Measurements from ENCODE around the gene ADGRV1. TPM values are rescaled to one million over a fixed set of nuclear protein-coding genes. Genes with fewer than 3 reads are reported as not detected.
A peak's percentile ranks its signal among the peaks of the same experiment; 100 is the strongest.

ADGRV1 gene
- total and polyA plus RNA-seq, 9 of the 15 experiments (the other 6 are each of a cell fraction or from before 2014, with no cell fraction given): 21.7 to 156 (median 58.2) TPM

- ChIA-PET POLR2A (interaction anchor here (1.1 kb wide), 1 partner anchor 10 kb away, joined by 3 read pairs; no protein-coding TSS in a partner anchor), CTCF (ENCODE audit: low intra/inter-chr PET ratio) (interaction anchor here (0.7 kb wide), 1 partner anchor 255 kb away, joined by 5 read pairs; no protein-coding TSS in a partner anchor)
- no peaks in the 10 kb centered on the region for H3K9me3 ChIP-seq (replicated peaks; ENCODE audit: control insufficient read depth, insufficient read depth, low read depth, low read length)
- 100% methylated on average over 1 of the region's 1 CpG for WGBS (ENCODE audit: insufficient coverage, low coverage, missing lambda C conversion rate)
- ATAC-seq (no peak), DNase-seq (ENCODE audit: extremely low read depth in 1 of 4, low spot score in 3 of 4) (no peak), FAIRE-seq (no peak)
- no peak overlapping the region for H3K27ac ChIP-seq (ENCODE audit: extremely low read depth, low read depth, low read length)
- no peaks in the 10 kb centered on the region for H3K4me1 ChIP-seq (replicated peaks in 1 of 2; ENCODE audit: control insufficient read depth in 2 of 2, insufficient read depth in 2 of 2, low read length in 2 of 2)
- no peak overlapping the region for H3K4me3 ChIP-seq
- H4K20me1 ChIP-seq (replicated peaks; ENCODE audit: control insufficient read depth, insufficient read depth, low read length): no peaks in the 10 kb centered on the region
- in situ Hi-C loops (cut with MboI): no loop called here
- H3K79me2 ChIP-seq (ENCODE audit: control insufficient read depth, insufficient read depth, low read length): no peaks in the 10 kb centered on the region
- H3K4me2 ChIP-seq (ENCODE audit: insufficient read depth, low read length): no peak overlapping the region
- no TSS peak for BruUV-seq (replicated peaks)
- intact Hi-C loops (cut with micrococcal nuclease): no loop called here
- H3K9ac ChIP-seq (ENCODE audit: insufficient read depth in 1 of 2, low read depth in 2 of 2, low read length in 2 of 2): no peak overlapping the region
- no peak for TF ChIP-seq FOXA1 (IDR thresholded peaks at IDR 0.05; ENCODE audit: borderline replicate concordance)
- no peaks in the 10 kb centered on the region for H3K9me1 ChIP-seq (ENCODE audit: control insufficient read depth, insufficient read depth, low read length)
- no peak overlapping the region for H2AFZ ChIP-seq (ENCODE audit: low read depth, low read length)
- peaks cover 3% of the 10 kb centered on the region; the same call in 2 of the 3 replicates for H3K36me3 ChIP-seq (ENCODE audit: control insufficient read depth, insufficient read depth, low read length)
- no peaks in the 10 kb centered on the region for H3K27me3 ChIP-seq (ENCODE audit: control insufficient read depth in 2 of 2, insufficient read depth in 2 of 2, low read length in 2 of 2)
Measured at GRCh38 chr5:91129748-91130147, 571.2 kb downstream of the ADGRV1 start.

GRCh38 chr5:91130759-91131158, 572.2 kb downstream of the ADGRV1 start:
- H3K79me2 ChIP-seq (ENCODE audit: control insufficient read depth, insufficient read depth, low read length): no peaks in the 10 kb centered on the region
- H2AFZ ChIP-seq (ENCODE audit: low read depth, low read length): no peak overlapping the region
- no peak overlapping the region for H3K4me2 ChIP-seq (ENCODE audit: insufficient read depth, low read length)
- H3K9me1 ChIP-seq (ENCODE audit: control insufficient read depth, insufficient read depth, low read length): no peaks in the 10 kb centered on the region
- no peaks in the 10 kb centered on the region for H3K9me3 ChIP-seq (replicated peaks; ENCODE audit: control insufficient read depth, insufficient read depth, low read depth, low read length)
- TF ChIP-seq RBM25 (IDR thresholded peaks at IDR 0.05; ENCODE audit: low read depth, low read length, severe bottlenecking) (peak; percentile 35), ZNF146 (CRISPR knock-in tag; IDR thresholded peaks at IDR 0.05; ENCODE audit: unreplicated experiment) (peak; percentile 87), TGIF2 (CRISPR knock-in tag; IDR thresholded peaks at IDR 0.05) (no peak)
- ChIA-PET CTCF (ENCODE audit: low intra/inter-chr PET ratio) (no interaction called here), POLR2A (no interaction called here)
- DNase-seq (ENCODE audit: extremely low read depth in 1 of 4, low spot score in 3 of 4): no peak
- in situ Hi-C loops (cut with MboI): no loop called here
- H3K4me1 ChIP-seq (replicated peaks in 1 of 2; ENCODE audit: control insufficient read depth in 2 of 2, insufficient read depth in 2 of 2, low read length in 2 of 2): no peaks in the 10 kb centered on the region
- H3K27ac ChIP-seq (ENCODE audit: extremely low read depth, low read depth, low read length): no peak overlapping the region
- H3K36me3 ChIP-seq (ENCODE audit: control insufficient read depth, insufficient read depth, low read length): peaks cover 3% of the 10 kb centered on the region; the same call in 2 of the 3 replicates
- no peak for ATAC-seq
- no peak overlapping the region for H3K4me3 ChIP-seq
- no peaks in the 10 kb centered on the region for H4K20me1 ChIP-seq (replicated peaks; ENCODE audit: control insufficient read depth, insufficient read depth, low read length)
- FAIRE-seq: no peak
- no peaks in the 10 kb centered on the region for H3K27me3 ChIP-seq (ENCODE audit: control insufficient read depth in 2 of 2, insufficient read depth in 2 of 2, low read length in 2 of 2)
- 80% methylated on average over 3 of the region's 3 CpGs for WGBS (ENCODE audit: insufficient coverage, low coverage, missing lambda C conversion rate)
- no TSS peak for BruUV-seq (replicated peaks)
- intact Hi-C loops (cut with micrococcal nuclease): no loop called here
- no peak overlapping the region for H3K9ac ChIP-seq (ENCODE audit: insufficient read depth in 1 of 2, low read depth in 2 of 2, low read length in 2 of 2)

Data from K562 (cell line).